ENCODE results near the gene WSCD2. TPM values are rescaled to one million over a fixed set of nuclear protein-coding genes. Genes with fewer than 3 reads are reported as not detected.

The WSCD2 gene
- total RNA-seq, 1 donor from 2014 or later: 1.4 TPM

- Mint-ChIP-seq H3K36me3 (ENCODE audit: unreplicated experiment) (no peaks in the 10 kb centered on the region), H3K27ac (ENCODE audit: unreplicated experiment) (no peak overlapping the region), H3K9me3 (ENCODE audit: unreplicated experiment) (peaks cover 4% of the 10 kb centered on the region), H3K4me3 (ENCODE audit: unreplicated experiment) (no peak overlapping the region), H3K4me1 (ENCODE audit: low read depth, unreplicated experiment) (peaks cover 11% of the 10 kb centered on the region), H3K27me3 (ENCODE audit: unreplicated experiment) (peaks cover 4% of the 10 kb centered on the region)
- no peak for TF ChIP-seq CTCF (IDR thresholded peaks at IDR 0.05; ENCODE audit: partially characterized antibody, unreplicated experiment)
- DNase-seq: no peak
Observed at GRCh38 chr12:108231109-108231905, 102.2 kb downstream of the WSCD2 start.

DNA sequence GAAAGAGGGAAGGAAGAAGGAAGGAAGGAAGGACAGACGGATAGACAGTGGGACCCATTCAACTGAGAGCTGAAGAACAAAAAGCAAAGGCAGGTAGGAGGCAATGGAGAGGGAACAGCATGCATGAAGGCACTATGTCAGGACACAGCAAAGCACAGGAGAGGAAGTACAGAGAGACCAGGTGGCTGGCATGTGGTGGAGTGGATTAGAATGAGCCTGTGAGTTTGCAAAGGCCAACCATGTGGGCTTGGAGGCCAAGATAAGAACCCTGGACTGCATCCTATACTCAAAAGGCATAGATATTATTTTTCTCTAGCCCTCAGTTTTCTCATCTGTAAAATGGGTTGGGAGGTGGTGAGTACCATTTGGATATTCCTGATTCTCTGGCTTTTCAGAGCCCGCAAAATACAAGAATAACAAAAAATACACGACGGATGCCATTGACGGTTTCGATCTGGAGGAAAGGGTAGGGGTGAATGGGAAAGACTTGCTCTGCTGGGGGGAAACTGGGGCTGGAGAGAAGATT, 102.9 kb downstream of the WSCD2 start:
- H3K36me3 Mint-ChIP-seq (ENCODE audit: unreplicated experiment): no peaks in the 10 kb centered on the region
- H3K4me1 Mint-ChIP-seq (ENCODE audit: low read depth, unreplicated experiment): peaks cover 14% of the 10 kb centered on the region
- peaks cover 6% of the 10 kb centered on the region for H3K9me3 Mint-ChIP-seq (ENCODE audit: unreplicated experiment)
- DNase-seq: no peak
- no peak overlapping the region for H3K27ac Mint-ChIP-seq (ENCODE audit: unreplicated experiment)
- no peak overlapping the region for H3K4me3 Mint-ChIP-seq (ENCODE audit: unreplicated experiment)
- no peak for TF ChIP-seq CTCF (IDR thresholded peaks at IDR 0.05; ENCODE audit: partially characterized antibody, unreplicated experiment)
- peaks cover 7% of the 10 kb centered on the region for H3K27me3 Mint-ChIP-seq (ENCODE audit: unreplicated experiment)

- Mint-ChIP-seq H3K4me3 (ENCODE audit: unreplicated experiment) (no peak overlapping the region), H3K27ac (ENCODE audit: unreplicated experiment) (no peak overlapping the region), H3K36me3 (ENCODE audit: unreplicated experiment) (peaks cover 4% of the 10 kb centered on the region), H3K4me1 (ENCODE audit: low read depth, unreplicated experiment) (peaks cover 14% of the 10 kb centered on the region), H3K9me3 (ENCODE audit: unreplicated experiment) (peaks cover 4% of the 10 kb centered on the region), H3K27me3 (ENCODE audit: unreplicated experiment) (peaks cover 7% of the 10 kb centered on the region)
- TF ChIP-seq CTCF (IDR thresholded peaks at IDR 0.05; ENCODE audit: partially characterized antibody, unreplicated experiment): no peak
- no peak for DNase-seq
Observed at GRCh38 chr12:108232565-108232964, 103.5 kb downstream of the WSCD2 start.

DNA sequence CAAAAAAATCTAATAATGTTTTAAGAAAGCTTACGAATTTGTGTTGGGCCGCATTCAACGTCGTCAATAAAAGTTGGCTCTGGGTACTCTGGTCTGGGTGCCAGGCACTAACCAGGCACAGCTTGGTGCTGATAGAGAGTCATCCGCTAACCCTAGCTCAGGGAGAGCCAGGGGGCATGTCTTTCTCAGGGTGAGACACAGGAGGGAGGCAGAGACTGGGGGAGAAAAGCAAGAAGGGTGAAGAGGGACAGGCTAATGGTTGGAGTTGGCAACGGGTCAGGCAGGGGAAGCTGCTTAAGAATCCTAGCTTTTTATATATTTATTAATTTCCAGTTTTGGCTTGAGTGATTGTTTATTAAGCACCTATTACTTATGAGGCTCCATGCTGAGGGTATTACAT, 105.1 kb downstream of the WSCD2 start:
- DNase-seq: no peak
- no peak for TF ChIP-seq CTCF (IDR thresholded peaks at IDR 0.05; ENCODE audit: partially characterized antibody, unreplicated experiment)
- peaks cover 10% of the 10 kb centered on the region for H3K27me3 Mint-ChIP-seq (ENCODE audit: unreplicated experiment)
- peaks cover 9% of the 10 kb centered on the region for H3K36me3 Mint-ChIP-seq (ENCODE audit: unreplicated experiment)
- H3K9me3 Mint-ChIP-seq (ENCODE audit: unreplicated experiment): peaks cover 4% of the 10 kb centered on the region
- no peak overlapping the region for H3K27ac Mint-ChIP-seq (ENCODE audit: unreplicated experiment)
- no peak overlapping the region for H3K4me3 Mint-ChIP-seq (ENCODE audit: unreplicated experiment)
- peaks cover 14% of the 10 kb centered on the region for H3K4me1 Mint-ChIP-seq (ENCODE audit: low read depth, unreplicated experiment)
